Calu3 (cell line): ENCODE measurements around the gene DPM2. TPM values are rescaled to one million over a fixed set of nuclear protein-coding genes. Genes with fewer than 3 reads are reported as not detected.

Experiments
- BruUV-seq: library from RNA; stranded (reverse); fragments of 400-500 nt; replicated peaks from 2 replicates; lab custom pipeline; 2021; lab: Mats Ljungman, UMichigan
- CTCF ChIA-PET: fragments of 300-600 bp; sonication (Branson Sonifier 250); formaldehyde crosslinking; loops from one replicate; lab custom pipeline; 2022; ENCODE audit warnings: antibody characterized with exemption; lab: Charles Lee
- DNase-seq: peaks from one replicate; pipeline ENCODE4 v3.0.0; 2022
- H3K27ac Mint-ChIP-seq: one replicate; pipeline ENCODE4 v1.8.0; 2022; ENCODE audit warnings: mixed read lengths; ENCODE audit not compliant: unreplicated experiment
- H3K27me3 Mint-ChIP-seq: one replicate; pipeline ENCODE4 v1.8.0; 2022; ENCODE audit warnings: mixed read lengths; ENCODE audit not compliant: unreplicated experiment
- H3K36me3 Mint-ChIP-seq: one replicate; pipeline ENCODE4 v1.8.0; 2022; ENCODE audit warnings: mild to moderate bottlenecking, moderate library complexity, mixed read lengths; ENCODE audit not compliant: insufficient read depth, unreplicated experiment
- H3K4me1 Mint-ChIP-seq: one replicate; pipeline ENCODE4 v1.8.0; 2022; ENCODE audit warnings: mild to moderate bottlenecking, low read depth, mixed read lengths; ENCODE audit not compliant: unreplicated experiment
- H3K4me3 Mint-ChIP-seq: one replicate; pipeline ENCODE4 v1.8.0; 2022; ENCODE audit warnings: mild to moderate bottlenecking, low read depth, moderate library complexity, mixed read lengths; ENCODE audit not compliant: unreplicated experiment
- H3K9me3 Mint-ChIP-seq: one replicate; pipeline ENCODE4 v1.8.0; 2022; ENCODE audit warnings: low read depth, mixed read lengths; ENCODE audit not compliant: unreplicated experiment
- CTCF ChIP-seq: fragments of 200-600 bp; IDR thresholded peaks from one replicate; pipeline ENCODE4 v1.8.0; 2022; ENCODE audit warnings: antibody characterized with exemption; ENCODE audit not compliant: unreplicated experiment
- intact Hi-C: fragments of 100-400 bp; cut with micrococcal nuclease; formaldehyde crosslinking; loops from one replicate; pipeline ENCODE4 v1.10.0; 2022; ENCODE audit not compliant: unreplicated experiment
- total RNA-seq: library from RNA; stranded (reverse); gene quantifications from 2 replicates; pipeline ENCODE4 v1.2.3, GENCODE V29; 2022

The DPM2 gene
- total RNA-seq, 1 experiment from 2014 or later: 31.5 TPM

- intact Hi-C loops: loop anchor here (1.0 kb wide), 1 partner anchor 93 kb away; no protein-coding TSS in a partner anchor
- peak; percentile 69 for TF ChIP-seq CTCF
- peaks cover 16% of the 10 kb centered on the region for H3K4me1 Mint-ChIP-seq
- no TSS peak for BruUV-seq
- H3K4me3 Mint-ChIP-seq: no peak overlapping the region
- no peaks in the 10 kb centered on the region for H3K9me3 Mint-ChIP-seq
- peaks cover 61% of the 10 kb centered on the region for H3K36me3 Mint-ChIP-seq
- H3K27me3 Mint-ChIP-seq: no peaks in the 10 kb centered on the region
- CTCF ChIA-PET: interaction anchor here (0.6 to 2.5 kb wide), 5 partner anchors 10 to 335 kb away, joined by 3 to 16 read pairs (median 3); no protein-coding TSS in a partner anchor
- H3K27ac Mint-ChIP-seq: peak overlapping the region; percentile 4
- DNase-seq: peak; percentile 53
Observed at GRCh38 chr9:127942216-127943010, 4.8 kb upstream of the DPM2 start.

- intact Hi-C loops: no loop called here
- Mint-ChIP-seq H3K27me3 (no peaks in the 10 kb centered on the region), H3K9me3 (no peaks in the 10 kb centered on the region), H3K27ac (no peak overlapping the region), H3K36me3 (peaks cover 63% of the 10 kb centered on the region), H3K4me1 (peaks cover 21% of the 10 kb centered on the region), H3K4me3 (no peak overlapping the region)
- CTCF ChIA-PET: interaction anchor here (1.0 kb wide), 1 partner anchor 10 kb away, joined by 3 read pairs; no protein-coding TSS in a partner anchor
- DNase-seq: no peak
- no TSS peak for BruUV-seq
- TF ChIP-seq CTCF: no peak
Observed at GRCh38 chr9:127941961-127942215, 4.2 kb upstream of the DPM2 start.

GRCh38 chr9:127941062-127941960, 3.7 kb upstream of the DPM2 start:
- Mint-ChIP-seq H3K27ac (no peak overlapping the region), H3K4me1 (peaks cover 27% of the 10 kb centered on the region), H3K36me3 (peaks cover 69% of the 10 kb centered on the region), H3K4me3 (no peak overlapping the region), H3K9me3 (no peaks in the 10 kb centered on the region), H3K27me3 (no peaks in the 10 kb centered on the region)
- intact Hi-C loops: no loop called here
- no peak for DNase-seq
- CTCF ChIA-PET: interaction anchor here (0.5 kb wide), 1 partner anchor 776 kb away, joined by 3 read pairs; no protein-coding TSS in a partner anchor
- TF ChIP-seq CTCF: no peak
- BruUV-seq: no TSS peak

GRCh38 chr9:127940593-127940992, 2.9 kb upstream of the DPM2 start:
- Mint-ChIP-seq H3K36me3 (peaks cover 71% of the 10 kb centered on the region), H3K27me3 (no peaks in the 10 kb centered on the region), H3K4me3 (no peak overlapping the region), H3K9me3 (no peaks in the 10 kb centered on the region), H3K27ac (no peak overlapping the region), H3K4me1 (peaks cover 34% of the 10 kb centered on the region)
- intact Hi-C loops: no loop called here
- CTCF ChIA-PET: interaction anchor here (0.5 kb wide), 1 partner anchor 775 kb away, joined by 3 read pairs; no protein-coding TSS in a partner anchor
- BruUV-seq: no TSS peak
- no peak for DNase-seq
- no peak for TF ChIP-seq CTCF
